ENCODE results near the gene TSPAN17. TPM values are rescaled to one million over a fixed set of nuclear protein-coding genes. Genes with fewer than 3 reads are reported as not detected.

The TSPAN17 gene
- total and polyA plus RNA-seq, 9 of the 15 experiments (the other 6 are each of a cell fraction or from before 2014, with no cell fraction given): 0.73 to 58.3 (median 34.5) TPM

DNA sequence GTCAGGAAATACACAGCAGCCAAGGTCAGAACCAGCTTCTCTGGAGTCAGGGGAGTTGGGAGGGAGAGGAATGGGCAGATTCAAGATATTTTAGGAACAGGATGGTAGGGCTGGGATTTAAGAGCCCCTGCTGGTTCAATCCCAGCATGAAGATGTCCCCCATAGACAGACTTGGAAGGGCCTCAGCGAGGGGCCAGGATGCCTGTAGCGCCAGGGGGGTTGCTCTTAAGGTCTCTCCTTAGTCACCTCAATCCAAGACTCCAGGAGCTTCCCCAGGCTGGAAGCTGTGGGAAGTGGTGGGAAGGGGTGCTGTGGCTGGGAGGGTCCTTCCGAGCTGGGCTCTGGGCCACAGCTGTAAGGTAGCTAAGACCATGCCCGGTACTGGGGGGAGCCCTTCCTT lies 8.1 kb upstream of the TSPAN17 start:
- in situ Hi-C loops (cut with MboI): no loop called here
- no peak for TF ChIP-seq ZNF766 (CRISPR knock-in tag; conservative IDR thresholded peaks at IDR 0.05)
- TF ChIP-seq, protein P1, sequence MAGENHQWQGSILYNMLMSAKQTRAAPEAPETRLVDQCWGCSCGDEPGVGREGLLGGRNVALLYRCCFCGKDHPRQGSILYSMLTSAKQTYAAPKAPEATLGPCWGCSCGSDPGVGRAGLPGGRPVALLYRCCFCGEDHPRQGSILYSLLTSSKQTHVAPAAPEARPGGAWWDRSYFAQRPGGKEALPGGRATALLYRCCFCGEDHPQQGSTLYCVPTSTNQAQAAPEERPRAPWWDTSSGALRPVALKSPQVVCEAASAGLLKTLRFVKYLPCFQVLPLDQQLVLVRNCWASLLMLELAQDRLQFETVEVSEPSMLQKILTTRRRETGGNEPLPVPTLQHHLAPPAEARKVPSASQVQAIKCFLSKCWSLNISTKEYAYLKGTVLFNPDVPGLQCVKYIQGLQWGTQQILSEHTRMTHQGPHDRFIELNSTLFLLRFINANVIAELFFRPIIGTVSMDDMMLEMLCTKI (IDR thresholded peaks at IDR 0.05; ENCODE audit: partially characterized antibody): no peak
- no peak for TF ChIP-seq NFATC3 (IDR thresholded peaks at IDR 0.05)
- TF ChIP-seq, protein P2, sequence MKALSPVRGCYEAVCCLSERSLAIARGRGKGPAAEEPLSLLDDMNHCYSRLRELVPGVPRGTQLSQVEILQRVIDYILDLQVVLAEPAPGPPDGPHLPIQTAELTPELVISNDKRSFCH (CRISPR knock-in tag; IDR thresholded peaks at IDR 0.05): no peak
- TF ChIP-seq, protein P2 (tag; IDR thresholded peaks at IDR 0.05): no peak
- TF ChIP-seq LEF1 (IDR thresholded peaks at IDR 0.05): no peak
- no peak for TF ChIP-seq FOS (IDR thresholded peaks at IDR 0.05; ENCODE audit: extremely low read depth, insufficient read length)
- TF ChIP-seq, protein P3, sequence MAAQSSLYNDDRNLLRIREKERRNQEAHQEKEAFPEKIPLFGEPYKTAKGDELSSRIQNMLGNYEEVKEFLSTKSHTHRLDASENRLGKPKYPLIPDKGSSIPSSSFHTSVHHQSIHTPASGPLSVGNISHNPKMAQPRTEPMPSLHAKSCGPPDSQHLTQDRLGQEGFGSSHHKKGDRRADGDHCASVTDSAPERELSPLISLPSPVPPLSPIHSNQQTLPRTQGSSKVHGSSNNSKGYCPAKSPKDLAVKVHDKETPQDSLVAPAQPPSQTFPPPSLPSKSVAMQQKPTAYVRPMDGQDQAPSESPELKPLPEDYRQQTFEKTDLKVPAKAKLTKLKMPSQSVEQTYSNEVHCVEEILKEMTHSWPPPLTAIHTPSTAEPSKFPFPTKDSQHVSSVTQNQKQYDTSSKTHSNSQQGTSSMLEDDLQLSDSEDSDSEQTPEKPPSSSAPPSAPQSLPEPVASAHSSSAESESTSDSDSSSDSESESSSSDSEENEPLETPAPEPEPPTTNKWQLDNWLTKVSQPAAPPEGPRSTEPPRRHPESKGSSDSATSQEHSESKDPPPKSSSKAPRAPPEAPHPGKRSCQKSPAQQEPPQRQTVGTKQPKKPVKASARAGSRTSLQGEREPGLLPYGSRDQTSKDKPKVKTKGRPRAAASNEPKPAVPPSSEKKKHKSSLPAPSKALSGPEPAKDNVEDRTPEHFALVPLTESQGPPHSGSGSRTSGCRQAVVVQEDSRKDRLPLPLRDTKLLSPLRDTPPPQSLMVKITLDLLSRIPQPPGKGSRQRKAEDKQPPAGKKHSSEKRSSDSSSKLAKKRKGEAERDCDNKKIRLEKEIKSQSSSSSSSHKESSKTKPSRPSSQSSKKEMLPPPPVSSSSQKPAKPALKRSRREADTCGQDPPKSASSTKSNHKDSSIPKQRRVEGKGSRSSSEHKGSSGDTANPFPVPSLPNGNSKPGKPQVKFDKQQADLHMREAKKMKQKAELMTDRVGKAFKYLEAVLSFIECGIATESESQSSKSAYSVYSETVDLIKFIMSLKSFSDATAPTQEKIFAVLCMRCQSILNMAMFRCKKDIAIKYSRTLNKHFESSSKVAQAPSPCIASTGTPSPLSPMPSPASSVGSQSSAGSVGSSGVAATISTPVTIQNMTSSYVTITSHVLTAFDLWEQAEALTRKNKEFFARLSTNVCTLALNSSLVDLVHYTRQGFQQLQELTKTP (IDR thresholded peaks at IDR 0.05; ENCODE audit: low read depth in 1 of 2, partially characterized antibody in 2 of 2): no peak
- no peak for TF ChIP-seq KAT2B (IDR thresholded peaks at IDR 0.05; ENCODE audit: low read depth, low read length)
- no peak for FAIRE-seq
- no peak overlapping the region for H3K4me2 ChIP-seq (ENCODE audit: insufficient read depth, low read length)
- no peaks in the 10 kb centered on the region for H3K79me2 ChIP-seq (ENCODE audit: control insufficient read depth, insufficient read depth, low read length)
- H3K4me1 ChIP-seq (replicated peaks in 1 of 2; ENCODE audit: control insufficient read depth in 2 of 2, insufficient read depth in 2 of 2, low read length in 2 of 2): peaks cover 5 to 14% of the 10 kb centered on the region in 2 experiments; a peak in 4 of 5 replicates
- intact Hi-C loops (cut with micrococcal nuclease): no loop called here
- no peak for ATAC-seq
- no peak overlapping the region for H3K27ac ChIP-seq (ENCODE audit: extremely low read depth, low read depth, low read length)
- no peak overlapping the region for H3K4me3 ChIP-seq
- WGBS (ENCODE audit: insufficient coverage, low coverage, missing lambda C conversion rate): 10% methylated on average over 4 of the region's 4 CpGs
- H3K36me3 ChIP-seq (ENCODE audit: control insufficient read depth, insufficient read depth, low read length): no peaks in the 10 kb centered on the region
- DNase-seq (ENCODE audit: extremely low read depth in 1 of 4, low spot score in 3 of 4): no peak
- no peak overlapping the region for H3K9ac ChIP-seq (ENCODE audit: insufficient read depth in 1 of 2, low read depth in 2 of 2, low read length in 2 of 2)
- H2AFZ ChIP-seq (ENCODE audit: low read depth, low read length): no peak overlapping the region
- BruUV-seq (replicated peaks): no TSS peak
- POLR2A ChIA-PET: interaction anchor here (1.2 to 1.6 kb wide), 2 partner anchors 9 to 17 kb away, joined by 3 read pairs; no protein-coding TSS in a partner anchor
- H3K27me3 ChIP-seq (ENCODE audit: control insufficient read depth in 2 of 2, insufficient read depth in 2 of 2, low read length in 2 of 2): peaks cover 29 to 45% of the 10 kb centered on the region in 2 experiments
- CTCF ChIA-PET (ENCODE audit: low intra/inter-chr PET ratio): no interaction called here
- H3K9me3 ChIP-seq (replicated peaks; ENCODE audit: control insufficient read depth, insufficient read depth, low read depth, low read length): no peaks in the 10 kb centered on the region
- H4K20me1 ChIP-seq (replicated peaks; ENCODE audit: control insufficient read depth, insufficient read depth, low read length): peaks cover 4% of the 10 kb centered on the region; the same call in 1 of the 2 replicates
- no peaks in the 10 kb centered on the region for H3K9me1 ChIP-seq (ENCODE audit: control insufficient read depth, insufficient read depth, low read length)
